HepG2 (cell line): Measurements from ENCODE around the gene COL9A3. TPM values are rescaled to one million over a fixed set of nuclear protein-coding genes. Genes with fewer than 3 reads are reported as not detected.

Source experiments
- ATAC-seq: fragments of 200-7000 bp; cut with Tn5 transposase; 3 replicates; pipeline ENCODE4 v1.9.1; 2020; ENCODE audit warnings: mild to moderate bottlenecking, moderate library complexity
- BruUV-seq: library from RNA; stranded (reverse); fragments of 400-500 nt; replicated peaks from 2 replicates; lab custom pipeline; 2021; lab: Mats Ljungman, UMichigan
- CTCF ChIA-PET: fragments of 300-600 bp; formaldehyde crosslinking; extraction: SDS; loops from one replicate; lab custom pipeline; 2021; ENCODE audit warnings: low total read pairs, inconsistent platforms, low intra/inter-chr PET ratio; lab: Yijun Ruan, JAX
- POLR2A ChIA-PET: fragments of 350-600 bp; sonication (Branson Sonifier 250); formaldehyde crosslinking; loops from one replicate; lab custom pipeline; 2020; ENCODE audit warnings: antibody characterized with exemption, inconsistent platforms; lab: Yijun Ruan, JAX
- DNase-seq: peaks from one replicate; pipeline ENCODE4 v3.0.0-alpha.2; 2015; ENCODE audit warnings: low spot score
- FAIRE-seq: peaks from 3 replicates; lab custom pipeline; 2011; peaks lifted over from hg19 to GRCh38; lab: Jason Lieb, UNC
- H2AFZ ChIP-seq: one replicate; pipeline ENCODE4 v1.6.1; 2011; ENCODE audit warnings: low read length, inconsistent platforms
- H3K27ac ChIP-seq: fragments of 300-600 bp; 3 replicates; pipeline ENCODE4 v1.8.0; 2011; ENCODE audit warnings: mixed run types, mild to moderate bottlenecking, mixed read lengths, low read length, inconsistent platforms; ENCODE audit not compliant: insufficient read depth; ENCODE audit errors: extremely low read length
- H3K27me3 ChIP-seq, 2 experiments: fragments of 200-600 bp in 1 of 2; 2 replicates in 1 of 2; 3 replicates in 1 of 2; pipeline versions ENCODE4 v1.6.0 to v1.8.0; 2011; ENCODE audit warnings: low read length in 2 of 2, mild to moderate bottlenecking in 2 of 2, moderate library complexity in 2 of 2, inconsistent platforms in 1 of 2; ENCODE audit not compliant: insufficient read depth in 2 of 2, control insufficient read depth in 1 of 2
- H3K36me3 ChIP-seq, 2 experiments: fragments of 200-600 bp in 1 of 2; replicated peaks in 1 of 2; 2 replicates in 1 of 2; 3 replicates in 1 of 2; pipeline versions ENCODE4 v1.5.1 to v1.8.0; 2011; ENCODE audit warnings: low read length in 2 of 2, inconsistent platforms in 1 of 2; ENCODE audit not compliant: insufficient read depth in 2 of 2, control insufficient read depth in 1 of 2
- H3K4me1 ChIP-seq: 2 replicates; pipeline ENCODE4 v1.5.1; 2012; ENCODE audit warnings: low read length, inconsistent platforms; ENCODE audit not compliant: insufficient read depth
- H3K4me2 ChIP-seq: 2 replicates; pipeline ENCODE4 v1.6.0; 2011; ENCODE audit warnings: low read depth, low read length, inconsistent platforms
- H3K4me3 ChIP-seq, 3 experiments: fragments of 200-600 bp in 1 of 3; sonication (generic), shearing (Covaris generic) in 1 of 3; replicated peaks in 1 of 3; 2 replicates each; pipeline ENCODE4 v1.5.1; 2011 to 2016; ENCODE audit warnings: low read length in 3 of 3, inconsistent platforms in 2 of 3, low read depth in 2 of 3, mild to moderate bottlenecking in 2 of 3, control low read depth in 1 of 3, mixed read lengths in 1 of 3; ENCODE audit not compliant: insufficient read depth in 1 of 3
- H3K79me2 ChIP-seq: one replicate; pipeline ENCODE4 v1.6.1; 2011; ENCODE audit warnings: low read length, inconsistent platforms; ENCODE audit not compliant: insufficient read depth
- H3K9ac ChIP-seq: 2 replicates; pipeline ENCODE4 v1.6.0; 2011; ENCODE audit warnings: mild to moderate bottlenecking, low read depth, low read length, inconsistent platforms; ENCODE audit not compliant: insufficient read depth
- H3K9me3 ChIP-seq: 2 replicates; pipeline ENCODE4 v1.5.1; 2012; ENCODE audit warnings: mild to moderate bottlenecking, low read length
- H4K20me1 ChIP-seq: 2 replicates; pipeline ENCODE4 v1.6.0; 2011; ENCODE audit warnings: inconsistent platforms, mild to moderate bottlenecking, low read length, moderate library complexity; ENCODE audit not compliant: insufficient read depth
- CBFB ChIP-seq: sonication (generic); formaldehyde crosslinking; IDR thresholded peaks from 2 replicates; pipeline ENCODE4 v1.4.0; 2020; ENCODE audit warnings: missing genetic modification reagents
- KAT7 ChIP-seq: IDR thresholded peaks from 2 replicates; pipeline ENCODE4 v1.6.1; 2018; ENCODE audit warnings: borderline replicate concordance, missing compliant biosample characterization
- PHF21A ChIP-seq: sonication (generic); formaldehyde crosslinking; IDR thresholded peaks from 2 replicates; pipeline ENCODE4 v1.5.0; 2020; ENCODE audit warnings: mild to moderate bottlenecking, missing genetic modification reagents
- SMARCE1 ChIP-seq: fragments of 450-650 bp; IDR thresholded peaks from 2 replicates; pipeline ENCODE4 v1.6.1; 2017; ENCODE audit warnings: borderline replicate concordance
- SSRP1 ChIP-seq: IDR thresholded peaks from 2 replicates; pipeline ENCODE4 v1.6.1; 2016; ENCODE audit warnings: control low read depth
- ZNF24 ChIP-seq: fragments of 450-650 bp; IDR thresholded peaks from 2 replicates; pipeline ENCODE4 v1.6.1; 2017; ENCODE audit warnings: antibody characterized with exemption, mild to moderate bottlenecking
- ZNF484 ChIP-seq: sonication (generic); formaldehyde crosslinking; IDR thresholded peaks from 2 replicates; pipeline ENCODE4 v1.5.1; 2020; ENCODE audit warnings: mild to moderate bottlenecking, low read depth, missing genetic modification reagents, borderline replicate concordance
- WGBS: methylation state at CpG from one replicate; pipeline ENCODE4 v1.1.6; 2017; ENCODE audit warnings: low lambda C conversion rate; 5-methylcytosine and 5-hydroxymethylcytosine counted together
- in situ Hi-C: cut with HindIII; loops from 2 replicates; pipeline ENCODE4 v1.10.0; 2017; ENCODE audit warnings: low pct_unique_long_range_greater_than_20kb; ENCODE audit not compliant: extremely low pct_ligation_motif_present
- intact Hi-C: fragments of 100-400 bp; cut with micrococcal nuclease; formaldehyde crosslinking; loops from one replicate; pipeline ENCODE4 v1.10.0; 2022; ENCODE audit not compliant: unreplicated experiment
- polyA plus RNA-seq, 8 experiments: library from polyadenylated mRNA; depleted of rRNA in 3 of 8; stranded (reverse) in 7 of 8; unstranded in 1 of 8; fragments of >200 nt; fragmentation: Illumina TruSeq in 4 of 8; extraction: Trizol in 4 of 8; gene quantifications; 2 replicates each; pipeline versions ENCODE4 v1.2.1 to v1.2.3, GENCODE V29; 2011 to 2016; ENCODE audit warnings: low read depth in 4 of 8, missing spikeins in 1 of 8, mixed read lengths in 1 of 8; ENCODE audit not compliant: insufficient read depth in 1 of 8
- total RNA-seq, 5 experiments: library from RNA; depleted of rRNA; stranded (reverse); fragments of >200 nt; fragmentation: Illumina TruSeq; extraction: Trizol; gene quantifications; 2 replicates each; pipeline ENCODE4 v1.2.3, GENCODE V29; 2016; ENCODE audit warnings: low read depth in 1 of 5
- TF ChIP-seq, protein P1 (sequence below): sonication (generic); formaldehyde crosslinking; IDR thresholded peaks from 2 replicates; pipeline ENCODE4 v1.8.0; 2022; ENCODE audit warnings: missing genetic modification reagents, mild to moderate bottlenecking, borderline replicate concordance
- TF ChIP-seq, protein P2 (sequence below): sonication (generic); formaldehyde crosslinking; IDR thresholded peaks from 2 replicates; pipeline ENCODE4 v1.4.0; 2020; ENCODE audit warnings: missing genetic modification reagents
- TF ChIP-seq, protein P3 (sequence below): sonication (generic); formaldehyde crosslinking; IDR thresholded peaks from 2 replicates; pipeline ENCODE4 v1.4.0; 2020; ENCODE audit warnings: missing genetic modification reagents, mild to moderate bottlenecking, borderline replicate concordance

The COL9A3 gene
- total and polyA plus RNA-seq, 2 of the 13 experiments (the other 11 are each of a cell fraction or from before 2014, with no cell fraction given): 155 to 204 TPM

DNA sequence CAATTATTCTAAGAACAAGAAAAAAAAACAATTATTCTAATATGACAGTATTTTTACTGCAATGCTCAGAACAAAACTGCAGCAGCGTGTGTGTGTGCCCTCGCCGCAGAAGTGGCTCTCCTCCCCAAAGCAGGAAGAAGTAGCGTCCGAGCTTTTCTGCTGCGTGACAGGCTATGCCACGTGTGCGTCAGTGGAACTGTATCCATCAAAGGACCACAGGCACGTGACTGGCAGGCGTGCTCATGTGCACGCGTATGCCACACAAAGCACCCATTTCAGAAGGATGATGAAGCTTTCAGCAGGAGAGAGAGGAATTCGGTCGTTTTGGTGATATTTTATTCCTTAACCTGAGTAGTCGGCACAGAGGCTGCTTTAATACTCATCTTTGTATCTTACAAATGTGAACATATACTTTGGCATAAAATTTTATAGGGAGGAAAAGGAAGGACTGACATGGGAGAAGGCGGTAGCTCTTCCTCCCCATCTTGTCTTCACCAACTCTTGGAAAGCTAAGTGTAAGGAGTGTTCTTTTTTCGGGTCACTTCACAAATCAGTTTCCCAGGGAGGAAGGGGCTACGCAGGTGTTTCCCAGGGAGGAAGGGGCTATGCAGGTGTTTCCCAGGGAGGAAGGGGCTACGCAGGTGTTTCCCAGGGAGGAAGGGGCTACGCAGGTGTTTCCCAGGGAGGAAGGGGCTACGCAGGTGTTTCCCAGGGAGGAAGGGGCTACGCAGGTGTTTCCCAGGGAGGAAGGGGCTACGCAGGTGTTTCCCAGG, 41.4 kb downstream of the COL9A3 start:
- ATAC-seq: no peak

More for the DNA sequence above, 41.4 kb downstream of the COL9A3 start:
- H3K4me3 ChIP-seq: no peak overlapping the region
- in situ Hi-C loops: no loop called here
- H4K20me1 ChIP-seq: no peaks in the 10 kb centered on the region; the same call in 1 of the 2 replicates
- H3K79me2 ChIP-seq: peaks cover 10% of the 10 kb centered on the region
- ChIA-PET CTCF (no interaction called here), POLR2A (no interaction called here)
- peaks cover 36% of the 10 kb centered on the region for H3K4me1 ChIP-seq
- H3K36me3 ChIP-seq: peaks cover 16 to 23% of the 10 kb centered on the region in 2 experiments; a peak in 4 of 5 replicates
- DNase-seq: no peak
- WGBS: 88% methylated on average over 22 of the region's 23 CpGs
- BruUV-seq: no TSS peak
- H3K9me3 ChIP-seq: no peaks in the 10 kb centered on the region
- H3K27me3 ChIP-seq: no peaks in the 10 kb centered on the region
- TF ChIP-seq SSRP1 (CRISPR knock-in tag): no peak
- TF ChIP-seq ZNF24: no peak
- TF ChIP-seq CBFB: no peak
- no peak for TF ChIP-seq PHF21A
- TF ChIP-seq, protein P1, sequence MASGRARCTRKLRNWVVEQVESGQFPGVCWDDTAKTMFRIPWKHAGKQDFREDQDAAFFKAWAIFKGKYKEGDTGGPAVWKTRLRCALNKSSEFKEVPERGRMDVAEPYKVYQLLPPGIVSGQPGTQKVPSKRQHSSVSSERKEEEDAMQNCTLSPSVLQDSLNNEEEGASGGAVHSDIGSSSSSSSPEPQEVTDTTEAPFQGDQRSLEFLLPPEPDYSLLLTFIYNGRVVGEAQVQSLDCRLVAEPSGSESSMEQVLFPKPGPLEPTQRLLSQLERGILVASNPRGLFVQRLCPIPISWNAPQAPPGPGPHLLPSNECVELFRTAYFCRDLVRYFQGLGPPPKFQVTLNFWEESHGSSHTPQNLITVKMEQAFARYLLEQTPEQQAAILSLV (CRISPR knock-in tag): no peak
- no peak for TF ChIP-seq KAT7 (CRISPR knock-in tag)
- TF ChIP-seq, protein P2, sequence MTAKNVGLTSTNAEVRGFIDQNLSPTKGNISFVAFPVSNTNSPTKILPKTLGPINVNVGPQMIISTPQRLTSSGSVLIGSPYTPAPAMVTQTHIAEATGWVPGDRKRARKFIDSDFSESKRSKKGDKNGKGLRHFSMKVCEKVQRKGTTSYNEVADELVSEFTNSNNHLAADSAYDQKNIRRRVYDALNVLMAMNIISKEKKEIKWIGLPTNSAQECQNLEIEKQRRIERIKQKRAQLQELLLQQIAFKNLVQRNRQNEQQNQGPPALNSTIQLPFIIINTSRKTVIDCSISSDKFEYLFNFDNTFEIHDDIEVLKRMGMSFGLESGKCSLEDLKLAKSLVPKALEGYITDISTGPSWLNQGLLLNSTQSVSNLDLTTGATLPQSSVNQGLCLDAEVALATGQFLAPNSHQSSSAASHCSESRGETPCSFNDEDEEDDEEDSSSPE (CRISPR knock-in tag): no peak
- no peak for TF ChIP-seq SMARCE1
- TF ChIP-seq ZNF484 (CRISPR knock-in tag): no peak
- TF ChIP-seq, protein P3, sequence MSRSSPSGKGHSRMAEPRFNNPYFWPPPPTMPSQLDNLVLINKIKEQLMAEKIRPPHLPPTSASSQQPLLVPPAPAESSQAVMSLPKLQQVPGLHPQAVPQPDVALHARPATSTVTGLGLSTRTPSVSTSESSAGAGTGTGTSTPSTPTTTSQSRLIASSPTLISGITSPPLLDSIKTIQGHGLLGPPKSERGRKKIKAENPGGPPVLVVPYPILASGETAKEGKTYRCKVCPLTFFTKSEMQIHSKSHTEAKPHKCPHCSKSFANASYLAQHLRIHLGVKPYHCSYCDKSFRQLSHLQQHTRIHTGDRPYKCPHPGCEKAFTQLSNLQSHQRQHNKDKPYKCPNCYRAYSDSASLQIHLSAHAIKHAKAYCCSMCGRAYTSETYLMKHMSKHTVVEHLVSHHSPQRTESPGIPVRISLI (CRISPR knock-in tag): no peak
- TF ChIP-seq, all 625 proteins: peak for 0
- FAIRE-seq: no peak
- no peak overlapping the region for H3K27ac ChIP-seq
- intact Hi-C loops: no loop called here
- H3K9ac ChIP-seq: no peak overlapping the region
- no peak overlapping the region for H3K4me2 ChIP-seq
- no peak overlapping the region for H2AFZ ChIP-seq
